ENCODE data around the gene XBP1.
"Not testable (repeated sequence)": the region's sequence is repeated elsewhere in the genome, so short reads cannot be mapped to it uniquely, and the experiment has no call there.

XBP1 gene

GRCh38 chr22:28819253-28820096, 19.1 kb upstream of the XBP1 start:
- in situ Hi-C loops (cut with MboI; ENCODE audit: low sequenced_read_pairs), result no loop called here

DNA sequence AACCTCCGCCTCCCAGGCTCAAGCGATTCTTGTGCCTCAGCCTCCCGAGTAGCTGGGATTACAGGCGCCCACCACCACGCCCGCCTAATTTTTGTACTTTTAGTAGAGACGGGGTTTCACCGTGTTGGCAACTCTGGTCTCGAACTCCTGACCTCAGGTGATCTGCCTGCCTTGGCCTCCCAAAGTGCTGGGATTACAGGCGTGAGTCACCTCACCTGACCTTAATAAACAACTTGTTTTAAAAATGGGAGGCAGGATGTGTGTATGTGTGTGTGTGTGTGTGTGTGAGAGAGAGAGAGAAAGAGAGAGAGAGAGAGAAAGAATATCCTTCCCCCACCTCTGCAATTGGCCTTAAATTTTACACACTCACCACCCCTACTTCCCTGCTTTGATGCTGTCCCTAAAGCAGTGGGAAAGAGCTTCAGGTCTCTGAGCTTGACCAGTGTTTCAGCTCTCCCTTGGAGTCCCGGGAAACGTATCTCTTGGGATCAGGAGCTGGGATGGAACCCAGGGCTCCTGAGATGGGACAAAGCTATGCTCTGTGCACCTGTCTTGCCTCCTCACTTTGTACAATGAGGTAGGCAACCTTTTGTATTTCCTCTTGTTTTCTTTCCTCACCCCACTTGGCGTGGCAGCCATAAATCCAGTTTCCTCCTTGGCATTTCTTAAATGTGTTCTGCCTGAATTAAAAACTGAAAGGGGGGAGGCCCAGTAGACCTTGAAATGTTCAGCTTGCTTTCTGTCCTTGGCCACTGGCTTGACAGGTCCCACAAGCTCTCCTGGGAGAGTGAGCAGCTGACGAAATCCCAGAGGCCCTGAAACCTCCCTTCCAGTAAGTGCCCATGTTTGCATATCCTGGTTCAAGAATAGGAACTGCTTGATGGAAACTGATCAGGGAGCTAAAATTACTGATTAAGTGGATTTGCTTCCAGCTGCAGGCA, 17.8 kb upstream of the XBP1 start:
- in situ Hi-C loops (cut with MboI; ENCODE audit: low sequenced_read_pairs), result no loop called here

DNA sequence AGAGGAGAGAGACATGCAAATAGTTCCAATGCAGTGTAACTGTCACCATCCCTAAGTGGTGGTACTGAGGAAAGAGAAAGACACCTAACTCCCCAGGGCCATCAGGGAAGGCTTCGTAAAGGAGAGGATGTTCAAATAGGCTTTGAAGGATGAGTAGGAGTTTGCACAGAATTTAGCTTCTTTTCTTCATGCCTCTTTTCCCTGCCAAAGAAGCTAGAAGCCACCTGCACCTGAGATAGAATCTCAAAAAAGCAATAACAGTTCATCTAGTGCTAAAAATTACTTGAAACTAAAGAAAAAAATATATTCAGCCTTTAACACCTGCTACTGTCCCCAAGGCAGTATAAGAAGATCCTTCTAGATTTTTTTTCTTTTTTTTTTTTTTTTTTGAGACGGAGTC, 16.7 kb upstream of the XBP1 start:
- in situ Hi-C loops (cut with MboI; ENCODE audit: low sequenced_read_pairs), result no loop called here

- in situ Hi-C loops (cut with MboI; ENCODE audit: low sequenced_read_pairs), result no loop called here
Measured at GRCh38 chr22:28815729-28816128, 15.4 kb upstream of the XBP1 start.

GRCh38 chr22:28815111-28815510, 14.7 kb upstream of the XBP1 start:
- in situ Hi-C loops (cut with MboI; ENCODE audit: low sequenced_read_pairs), result no loop called here

- in situ Hi-C loops (cut with MboI; ENCODE audit: low sequenced_read_pairs), result no loop called here
Measured at GRCh38 chr22:28813772-28814518, 13.6 kb upstream of the XBP1 start.

DNA sequence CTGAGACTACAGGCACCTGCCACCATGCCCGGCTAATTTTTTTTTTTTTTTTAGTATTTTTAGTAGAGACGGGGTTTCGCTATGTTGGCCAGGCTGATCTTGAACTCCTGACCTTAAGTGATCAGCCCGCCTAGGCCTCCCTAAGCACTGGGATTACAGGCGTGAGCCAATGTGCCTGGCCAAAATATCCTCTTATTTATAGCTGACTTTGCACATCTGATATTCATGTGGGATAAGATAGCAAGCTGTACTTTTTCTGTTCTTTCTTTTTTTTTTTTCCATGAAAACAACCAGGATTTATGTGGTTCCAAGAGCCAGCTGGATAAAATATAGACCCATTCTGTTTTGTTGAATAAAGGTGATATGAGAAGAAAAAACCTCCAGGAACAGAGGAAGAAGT, 12.1 kb upstream of the XBP1 start:
- in situ Hi-C loops (cut with MboI; ENCODE audit: low sequenced_read_pairs), result no loop called here

DNA sequence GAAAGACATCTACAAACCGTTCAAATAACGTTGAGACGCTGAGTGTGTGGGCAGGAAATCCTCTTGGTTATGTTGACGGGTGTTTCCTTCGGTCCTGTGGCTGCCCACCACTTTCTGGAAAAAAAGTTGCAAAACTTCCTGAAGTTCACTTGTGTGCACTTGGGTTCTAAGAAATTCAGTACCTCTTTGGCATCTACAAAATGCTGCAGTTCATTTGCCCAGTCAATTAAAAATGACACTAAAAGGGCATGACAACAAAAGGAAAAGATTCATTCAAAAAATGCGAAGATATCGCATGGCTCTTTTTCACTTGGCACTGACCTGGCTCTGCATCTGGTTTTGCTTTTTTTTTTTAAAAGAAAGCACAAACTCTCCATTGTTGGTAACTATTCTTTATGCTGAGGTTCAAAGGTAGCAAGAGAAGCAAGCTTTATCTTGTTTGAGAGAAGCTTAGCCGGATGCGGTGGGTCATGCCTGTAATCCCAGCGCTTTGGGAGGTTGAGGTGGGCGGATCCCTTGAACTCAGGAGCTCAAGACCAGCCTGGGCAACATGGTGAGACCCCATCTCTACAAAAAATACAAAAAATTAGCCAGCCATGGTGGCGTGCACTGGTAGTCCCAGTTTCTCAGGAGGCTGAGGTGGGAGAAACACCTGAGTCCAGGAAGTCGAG, 10.6 kb upstream of the XBP1 start:
- in situ Hi-C loops (cut with MboI; ENCODE audit: low sequenced_read_pairs), result no loop called here

GRCh38 chr22:28808716-28809355, 8.5 kb upstream of the XBP1 start:
- in situ Hi-C loops (cut with MboI; ENCODE audit: low sequenced_read_pairs), result no loop called here

DNA sequence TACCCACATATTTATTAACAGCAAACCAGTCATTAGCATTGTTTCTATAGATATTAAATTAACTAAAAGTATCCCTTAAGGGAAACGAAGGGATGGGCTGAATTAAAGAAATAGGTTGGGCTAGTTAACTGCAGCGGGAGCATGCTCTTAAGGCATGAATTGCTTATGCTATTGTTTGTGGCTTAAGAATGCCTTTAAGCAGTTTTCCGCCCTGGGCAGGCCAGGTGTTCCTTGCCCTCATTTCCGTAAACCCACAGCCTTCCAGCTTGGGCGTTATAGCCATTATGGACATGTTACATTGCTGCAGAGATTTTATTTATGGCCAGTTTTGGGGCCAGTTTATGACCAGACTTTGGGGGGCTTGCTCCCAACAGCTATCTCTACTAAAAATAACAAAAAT, 5.1 kb upstream of the XBP1 start:
- in situ Hi-C loops (cut with MboI; ENCODE audit: low sequenced_read_pairs), result not testable (repeated sequence)

- in situ Hi-C loops (cut with MboI; ENCODE audit: low sequenced_read_pairs), result no loop called here
Measured at GRCh38 chr22:28802595-28803123, 2.3 kb upstream of the XBP1 start.

DNA sequence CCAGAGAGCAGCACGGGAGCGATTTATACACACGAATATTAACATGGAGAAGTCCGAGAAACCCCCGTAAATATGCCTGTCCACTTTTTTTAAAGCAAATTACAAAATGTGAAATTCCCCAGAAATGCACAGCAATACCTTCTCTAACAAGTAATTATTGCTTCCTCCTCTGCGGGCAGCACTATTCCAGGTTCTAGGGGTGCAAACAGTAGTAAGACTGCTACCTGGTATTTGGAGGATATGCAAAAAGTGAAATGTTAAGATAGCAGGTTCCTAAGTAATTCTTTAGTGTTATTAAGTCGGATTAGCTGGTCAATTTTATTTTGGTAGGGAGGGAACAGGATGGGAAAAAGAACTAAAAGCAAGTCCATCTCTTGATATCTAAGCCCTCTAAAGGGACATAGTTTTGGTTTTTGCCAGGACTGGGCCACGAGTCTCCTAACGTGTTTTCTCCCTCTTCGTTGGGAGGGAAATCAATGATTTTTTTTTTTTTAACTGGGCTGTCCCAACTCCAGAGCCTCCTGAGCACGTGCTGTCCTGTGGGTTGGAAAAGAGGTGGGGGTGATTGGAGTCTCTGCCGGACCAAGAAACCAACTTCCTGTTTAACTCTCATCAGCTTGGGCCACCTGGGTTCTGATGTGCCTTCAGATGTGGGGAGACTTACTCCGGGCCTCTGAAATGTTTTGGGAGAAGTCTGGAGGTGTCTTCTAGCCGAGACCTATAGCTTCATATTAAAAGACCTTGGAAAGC, 1.7 kb upstream of the XBP1 start:
- in situ Hi-C loops (cut with MboI; ENCODE audit: low sequenced_read_pairs), result no loop called here

DNA sequence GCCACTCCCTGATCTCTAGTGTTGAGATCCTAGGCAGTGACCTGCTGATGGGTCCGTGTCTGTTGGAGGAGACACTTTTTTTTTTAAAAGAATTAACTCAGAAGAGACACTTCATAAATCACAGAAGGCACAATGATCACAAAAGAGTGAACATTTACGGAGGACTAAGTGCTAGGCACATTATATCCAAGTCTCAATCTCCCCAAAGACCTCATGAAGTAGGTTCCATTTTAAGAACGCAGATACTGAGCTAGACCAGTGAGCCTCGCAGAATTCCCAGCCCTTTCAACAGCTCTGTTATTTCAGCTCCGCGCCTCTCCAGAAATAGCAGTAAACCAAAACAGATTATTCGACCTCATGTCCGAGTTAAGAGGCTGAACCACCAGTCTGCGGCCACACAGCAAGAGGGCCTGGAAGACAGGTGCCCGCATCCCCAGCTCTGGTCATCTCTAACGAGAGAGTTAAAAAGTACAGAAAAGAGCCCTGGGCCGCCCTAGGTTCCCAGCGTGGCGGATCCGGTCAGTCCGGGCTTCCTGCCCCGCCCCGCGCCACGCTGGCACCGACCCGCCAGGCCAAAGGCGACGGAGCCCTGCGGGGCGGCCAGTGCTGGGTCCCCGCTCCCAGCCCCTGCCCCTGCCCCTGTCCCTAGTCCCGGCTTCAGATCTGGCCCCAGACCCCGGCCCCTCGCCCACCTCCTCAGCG, 612 bp downstream of the XBP1 start:
- in situ Hi-C loops (cut with MboI; ENCODE audit: low sequenced_read_pairs), result no loop called here

- in situ Hi-C loops (cut with MboI; ENCODE audit: low sequenced_read_pairs), result no loop called here
Measured at GRCh38 chr22:28798810-28799605, 1.4 kb downstream of the XBP1 start.

DNA sequence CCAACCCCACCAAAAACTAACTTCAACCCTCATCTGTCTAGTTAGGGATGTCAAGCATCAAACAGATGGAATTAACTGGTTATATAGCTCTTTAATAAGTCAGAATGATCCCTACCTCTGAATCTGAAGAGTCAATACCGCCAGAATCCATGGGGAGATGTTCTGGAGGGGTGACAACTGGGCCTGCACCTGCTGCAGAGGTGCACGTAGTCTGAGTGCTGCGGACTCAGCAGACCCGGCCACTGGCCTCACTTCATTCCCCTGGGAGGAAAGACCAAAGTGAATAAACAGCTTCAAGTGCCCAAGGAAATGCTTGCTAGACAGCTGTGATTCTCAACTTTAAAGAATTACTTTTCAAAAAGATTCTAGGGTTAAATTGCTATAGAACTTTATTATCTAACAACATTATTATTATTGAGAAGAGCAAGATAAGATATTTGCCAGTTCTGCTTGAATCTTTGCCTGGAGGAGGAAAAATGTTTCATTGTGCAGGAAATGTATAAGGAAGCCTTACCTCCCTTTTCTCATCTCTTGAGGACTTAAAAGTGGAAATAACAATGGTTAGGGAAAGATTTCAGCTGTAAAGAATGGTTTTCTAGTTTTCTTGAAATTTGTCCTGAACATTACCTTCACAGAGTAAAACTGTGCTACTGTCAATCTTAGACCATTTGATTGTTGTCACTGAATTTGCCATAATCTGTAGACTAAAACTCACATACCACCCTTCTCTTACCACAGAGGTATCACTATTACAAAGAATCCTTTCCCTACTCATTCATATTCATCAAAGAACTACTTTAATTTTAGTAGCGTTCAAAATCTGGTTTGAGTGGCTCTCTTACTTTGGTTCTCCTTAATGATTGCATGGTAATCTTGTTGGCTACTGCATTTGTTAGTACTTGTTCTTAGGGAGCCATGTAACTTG, 4.2 kb downstream of the XBP1 start:
- in situ Hi-C loops (cut with MboI; ENCODE audit: low sequenced_read_pairs), result no loop called here

- in situ Hi-C loops (cut with MboI; ENCODE audit: low sequenced_read_pairs), result no loop called here
Measured at GRCh38 chr22:28795071-28795693, 5.2 kb downstream of the XBP1 start.
